Measurements from ENCODE around the gene ANTXR1.

DNA sequence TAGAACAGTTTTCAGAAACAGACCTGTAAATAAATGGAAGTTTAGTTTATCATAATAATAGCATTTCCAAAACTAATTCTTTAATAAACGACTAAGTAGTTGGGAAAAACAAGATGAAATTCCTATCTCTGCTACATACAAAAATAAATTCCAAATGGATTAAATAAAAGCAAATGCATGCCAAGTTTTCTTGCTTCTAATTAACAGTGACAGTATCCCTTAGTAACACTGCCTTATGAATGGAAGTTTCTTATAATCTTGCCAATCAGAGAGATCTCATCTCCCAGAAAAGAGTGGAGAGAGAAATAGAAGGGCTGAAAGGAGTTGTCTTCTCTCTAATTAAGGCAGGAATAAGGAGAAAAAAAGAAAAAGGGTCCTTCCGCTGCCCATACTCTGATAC, 240.1 kb downstream of the ANTXR1 start:
- TF ChIP-seq, protein P1, sequence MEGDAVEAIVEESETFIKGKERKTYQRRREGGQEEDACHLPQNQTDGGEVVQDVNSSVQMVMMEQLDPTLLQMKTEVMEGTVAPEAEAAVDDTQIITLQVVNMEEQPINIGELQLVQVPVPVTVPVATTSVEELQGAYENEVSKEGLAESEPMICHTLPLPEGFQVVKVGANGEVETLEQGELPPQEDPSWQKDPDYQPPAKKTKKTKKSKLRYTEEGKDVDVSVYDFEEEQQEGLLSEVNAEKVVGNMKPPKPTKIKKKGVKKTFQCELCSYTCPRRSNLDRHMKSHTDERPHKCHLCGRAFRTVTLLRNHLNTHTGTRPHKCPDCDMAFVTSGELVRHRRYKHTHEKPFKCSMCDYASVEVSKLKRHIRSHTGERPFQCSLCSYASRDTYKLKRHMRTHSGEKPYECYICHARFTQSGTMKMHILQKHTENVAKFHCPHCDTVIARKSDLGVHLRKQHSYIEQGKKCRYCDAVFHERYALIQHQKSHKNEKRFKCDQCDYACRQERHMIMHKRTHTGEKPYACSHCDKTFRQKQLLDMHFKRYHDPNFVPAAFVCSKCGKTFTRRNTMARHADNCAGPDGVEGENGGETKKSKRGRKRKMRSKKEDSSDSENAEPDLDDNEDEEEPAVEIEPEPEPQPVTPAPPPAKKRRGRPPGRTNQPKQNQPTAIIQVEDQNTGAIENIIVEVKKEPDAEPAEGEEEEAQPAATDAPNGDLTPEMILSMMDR (optimal IDR thresholded peaks at IDR 0.05 in 1 of 3, IDR thresholded peaks at IDR 0.05 in 1 of 3, conservative IDR thresholded peaks at IDR 0.05 in 1 of 3; ENCODE audit: extremely low read depth in 1 of 3, insufficient read depth in 2 of 3, low read length in 3 of 3): no peak
- TF ChIP-seq EZH2 (IDR thresholded peaks at IDR 0.05; ENCODE audit: low read length): no peak

All from keratinocyte (primary cell).